ENCODE measurements around the gene MAPT.

The MAPT gene

DNA sequence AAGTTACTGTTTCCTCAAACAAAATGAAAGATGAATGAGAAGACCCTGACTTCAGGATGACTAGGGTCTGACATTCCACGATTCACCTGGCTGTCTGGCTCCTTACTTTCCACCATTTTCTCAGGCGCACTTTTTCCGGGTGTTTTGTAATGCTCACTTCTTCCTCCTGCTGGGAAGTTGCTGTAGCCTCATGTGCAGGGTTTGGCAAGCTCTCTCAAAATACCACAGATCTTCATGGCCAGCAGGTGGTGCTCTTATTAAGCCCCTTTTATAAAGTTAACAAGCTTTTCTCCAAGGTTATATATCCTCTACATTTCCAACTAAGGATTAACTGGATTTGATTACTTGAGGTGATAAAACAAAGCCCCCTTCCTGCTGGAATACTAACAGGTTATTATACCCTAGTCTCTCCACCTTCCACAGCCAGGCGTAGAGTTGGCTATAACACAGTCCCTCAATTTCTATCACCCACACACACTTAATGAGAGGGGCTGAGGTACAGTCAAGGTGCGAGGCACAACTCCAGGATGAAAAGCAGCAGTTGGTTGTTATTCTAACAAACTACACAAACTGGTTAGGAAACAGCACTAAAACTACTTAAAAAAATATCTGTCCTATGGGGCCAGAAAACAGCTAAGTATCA is 150.1 kb downstream of the MAPT start:
- peak in 2 of 3 donors; percentile 9 to 11 for DNase-seq (ENCODE audit: low read depth in 3 of 3, low spot score in 1 of 3)

DNA sequence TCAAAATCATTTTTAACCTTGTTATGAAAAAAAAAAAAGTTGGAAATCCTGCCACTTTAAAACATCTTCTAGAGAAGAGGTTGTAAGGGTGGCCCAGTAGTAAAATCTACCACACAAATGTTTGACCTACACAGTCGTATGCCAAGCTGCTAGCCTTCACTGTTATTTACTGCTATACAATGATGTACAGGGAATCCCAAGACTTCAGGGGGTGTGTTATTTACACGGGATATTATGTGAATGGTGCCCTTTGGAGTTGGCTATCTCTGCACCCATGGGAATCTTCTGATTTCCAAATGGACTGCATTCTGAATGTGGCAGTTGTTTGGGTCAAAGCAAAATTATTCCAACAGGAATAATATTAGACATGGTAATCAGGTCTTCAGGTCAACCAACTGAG is 150.6 kb downstream of the MAPT start:
- no peak for DNase-seq (ENCODE audit: low read depth in 3 of 3, low spot score in 1 of 3)

DNA sequence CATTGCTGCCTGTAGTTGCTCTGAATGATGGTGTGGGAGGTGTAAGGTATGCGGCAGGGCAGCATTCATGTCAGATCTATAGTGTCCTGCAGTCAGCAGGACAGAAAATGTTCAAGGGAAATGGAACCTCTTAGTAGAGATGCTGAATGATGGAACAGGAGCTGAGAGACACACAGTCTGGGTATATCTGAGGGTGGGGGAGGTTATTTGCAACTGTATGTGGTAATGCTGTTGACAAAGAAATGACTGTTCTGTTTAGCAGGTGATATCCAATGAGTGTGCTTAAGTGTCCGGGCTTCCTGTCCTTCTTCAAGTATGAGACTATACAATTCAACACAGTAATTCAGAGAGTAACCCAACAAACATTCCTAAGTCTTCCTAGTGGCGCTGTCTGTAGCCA is 151.3 kb downstream of the MAPT start:
- no peak for DNase-seq (ENCODE audit: low read depth in 3 of 3, low spot score in 1 of 3)

DNA sequence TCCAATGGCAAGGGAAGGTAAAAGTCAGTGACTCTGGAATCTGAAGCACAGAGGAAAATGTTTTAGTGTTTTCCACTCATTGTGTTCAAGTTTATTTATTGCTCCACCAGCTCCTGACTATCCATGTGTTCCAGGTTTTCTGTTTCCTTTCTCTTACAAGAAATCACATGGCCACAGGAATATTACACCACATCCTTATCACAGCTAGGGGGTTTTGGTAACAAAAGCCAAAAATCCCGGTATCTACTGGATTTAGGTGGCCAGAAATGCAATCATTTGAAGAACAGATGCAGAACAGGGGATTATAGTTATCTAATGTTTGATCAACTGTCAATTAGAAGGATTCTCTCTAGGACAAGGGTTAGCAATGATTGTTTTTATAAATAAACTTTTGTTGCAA is 152.6 kb downstream of the MAPT start:
- no peak for DNase-seq (ENCODE audit: low read depth in 3 of 3, low spot score in 1 of 3)

DNA sequence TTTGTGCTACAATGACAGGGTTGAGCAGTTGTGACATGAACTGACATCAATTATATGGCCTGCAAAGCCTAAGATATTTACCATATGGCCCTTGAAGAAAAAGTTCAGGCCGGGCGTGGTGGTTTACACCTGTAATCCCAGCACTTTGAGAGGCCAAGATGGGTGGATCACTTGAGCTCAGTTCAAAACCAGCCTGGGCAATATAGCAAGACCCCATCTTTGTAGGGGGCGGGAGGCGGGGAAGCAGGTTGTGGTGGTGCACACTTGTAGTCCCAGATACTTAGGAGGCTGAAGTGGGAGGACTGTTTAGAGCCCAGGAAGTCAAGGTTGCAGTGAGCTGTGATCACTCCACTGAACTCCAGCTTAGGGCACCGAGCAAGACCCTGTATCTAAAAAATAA is 153.0 kb downstream of the MAPT start:
- no peak for DNase-seq (ENCODE audit: low read depth in 3 of 3, low spot score in 1 of 3)

DNA sequence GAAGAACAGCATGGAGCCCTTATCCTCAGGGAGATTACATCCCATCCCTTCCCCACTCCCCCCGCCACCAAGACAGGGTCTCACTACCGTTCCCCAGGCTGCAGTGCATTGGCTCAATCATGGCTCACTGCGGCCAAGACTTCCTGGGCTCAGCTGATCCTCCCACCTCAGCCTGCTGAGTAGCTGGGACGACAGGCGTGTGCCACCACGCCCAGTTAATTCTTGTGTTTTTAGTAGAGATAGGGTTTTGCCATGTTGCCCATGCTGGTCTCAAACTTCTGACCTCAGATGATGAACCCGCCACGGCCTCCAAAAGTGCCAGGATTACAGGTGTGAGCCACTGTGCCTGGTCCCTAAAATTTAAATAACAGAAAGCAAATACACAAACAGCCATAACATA is 153.5 kb downstream of the MAPT start:
- no peak for DNase-seq (ENCODE audit: low read depth in 3 of 3, low spot score in 1 of 3)

DNA sequence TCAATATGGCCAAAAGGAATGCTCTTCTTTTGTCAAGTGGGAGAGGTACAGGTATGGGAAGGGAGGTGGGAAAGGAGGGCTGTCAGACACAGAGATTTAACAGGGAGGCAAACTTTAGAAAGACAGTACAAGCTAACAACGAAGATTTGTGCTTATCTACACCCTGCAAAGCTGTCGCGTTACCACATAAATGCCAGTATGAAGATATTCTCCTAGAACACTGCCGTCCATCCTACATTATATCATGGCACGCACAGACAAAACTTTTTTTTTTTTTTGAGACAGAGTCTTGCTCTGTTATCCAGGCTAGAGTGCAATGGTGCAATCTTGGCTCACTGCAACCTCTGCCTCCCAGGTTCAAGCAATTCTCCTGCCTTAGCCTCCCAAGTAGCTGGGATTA is 155.3 kb downstream of the MAPT start:
- DNase-seq (ENCODE audit: low read depth in 3 of 3, low spot score in 1 of 3) = no peak

DNA sequence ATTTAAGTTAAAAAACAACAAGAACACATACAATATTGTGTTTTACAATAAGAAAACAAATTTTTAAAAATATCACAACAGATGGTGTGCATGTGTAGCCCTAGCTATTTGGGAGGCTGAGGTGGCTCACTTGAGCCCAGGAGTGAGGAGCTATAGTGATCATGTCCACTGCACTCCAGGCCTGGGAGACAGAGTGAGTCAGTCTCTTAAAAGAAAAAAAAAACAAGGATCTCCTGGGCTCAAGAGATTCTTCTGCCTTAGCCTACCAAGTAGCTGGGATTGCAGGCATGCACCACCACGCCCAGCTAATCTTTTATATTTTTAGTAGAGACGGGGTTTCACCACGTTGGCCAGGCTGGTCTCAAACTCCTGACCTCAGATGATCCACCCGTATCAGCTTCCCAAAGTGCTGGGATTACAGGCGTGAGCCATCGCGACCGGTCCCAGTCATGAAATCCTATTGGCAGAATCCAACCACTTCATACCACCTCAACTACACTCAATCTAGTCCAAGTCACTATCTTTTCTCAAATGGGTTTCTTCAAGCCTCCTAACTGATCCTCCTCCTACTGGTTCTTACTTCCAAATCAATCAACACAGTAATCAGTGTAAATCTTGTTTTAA is 159.7 kb downstream of the MAPT start:
- no peak for DNase-seq (ENCODE audit: low read depth in 3 of 3, low spot score in 1 of 3)

DNA sequence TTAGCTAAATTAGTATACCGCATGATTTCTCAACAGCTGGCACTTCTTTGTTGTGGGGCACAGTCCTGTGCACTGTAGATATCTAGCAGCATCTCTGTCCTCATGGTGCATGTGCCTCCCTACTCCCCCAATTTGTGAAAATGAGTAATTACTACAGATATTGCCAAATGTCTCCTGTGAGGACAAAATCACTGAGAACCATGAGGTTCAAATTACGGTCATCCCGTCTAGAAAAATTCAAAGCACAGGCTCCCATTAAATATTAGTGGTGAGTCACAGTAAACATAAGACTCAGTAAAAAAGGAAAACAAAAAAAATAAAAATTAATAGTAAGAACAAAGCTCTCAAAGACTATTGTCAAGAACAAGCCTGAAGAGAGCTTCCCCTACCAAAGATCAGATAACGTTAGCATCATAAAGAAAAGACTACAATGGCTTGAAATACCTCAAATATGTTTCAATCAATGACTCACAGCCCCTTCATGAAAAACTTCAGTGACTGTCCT is 162.5 kb downstream of the MAPT start:
- DNase-seq (ENCODE audit: low read depth in 3 of 3, low spot score in 1 of 3) = no peak

DNA sequence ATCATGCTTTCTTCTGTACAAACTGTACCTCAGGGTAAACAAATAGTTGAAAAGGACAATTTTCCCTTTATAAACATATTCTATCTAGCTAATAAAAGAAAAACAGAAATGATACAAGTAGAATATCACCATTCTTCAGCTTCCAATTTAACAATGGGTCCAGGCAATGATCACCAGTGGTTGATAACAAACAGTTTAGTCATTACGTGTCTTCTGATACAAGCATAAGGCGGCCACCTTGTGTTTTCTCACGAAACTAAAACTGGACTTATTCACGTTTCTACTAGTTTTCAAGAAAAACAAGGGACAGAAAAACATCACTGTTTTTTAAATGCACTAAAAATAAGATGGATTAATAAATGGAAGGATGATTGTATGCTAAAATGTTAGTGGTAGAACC is 163.0 kb downstream of the MAPT start:
- DNase-seq (ENCODE audit: low read depth in 3 of 3, low spot score in 1 of 3) = no peak

DNA sequence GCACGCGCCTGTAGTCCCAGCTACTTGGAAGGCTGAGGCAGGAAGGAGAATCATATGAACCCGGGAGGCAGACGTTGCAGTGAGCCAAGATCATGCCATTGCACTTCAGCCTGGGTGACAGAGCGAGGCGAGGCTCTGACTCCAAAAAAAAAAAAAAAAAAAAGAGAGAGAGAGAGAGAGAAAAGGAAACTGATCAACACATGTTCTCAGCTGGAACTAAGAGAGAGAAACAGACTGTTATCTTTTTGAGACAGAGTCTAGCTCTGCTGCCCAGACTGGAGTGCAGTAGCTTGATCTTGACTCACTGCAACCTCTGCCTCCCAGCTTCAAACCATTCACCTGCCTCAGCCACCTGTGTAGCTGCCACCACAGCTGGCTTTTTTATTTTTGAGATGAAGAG is 165.1 kb downstream of the MAPT start:
- no peak for DNase-seq (ENCODE audit: low read depth in 3 of 3, low spot score in 1 of 3)

DNA sequence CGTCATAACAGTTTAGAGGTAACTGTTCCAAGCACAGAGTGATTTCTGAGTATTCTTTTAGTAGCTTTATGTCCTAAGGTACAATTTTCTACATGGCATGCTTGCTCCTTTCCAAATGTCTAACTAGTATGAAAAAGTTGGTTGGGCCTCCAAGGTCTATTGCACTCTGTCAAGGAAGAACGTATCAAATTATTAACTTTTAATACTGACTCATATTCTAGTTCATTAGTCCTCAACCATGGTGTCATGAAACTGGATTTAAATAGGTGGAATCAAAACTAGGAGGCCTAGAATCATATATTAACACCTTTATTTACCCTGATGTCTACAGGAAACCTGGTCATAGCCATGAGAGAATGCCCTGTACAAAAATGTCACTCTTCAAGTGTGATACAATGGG is 166.1 kb downstream of the MAPT start:
- DNase-seq (ENCODE audit: low read depth in 3 of 3, low spot score in 1 of 3) = no peak

DNA sequence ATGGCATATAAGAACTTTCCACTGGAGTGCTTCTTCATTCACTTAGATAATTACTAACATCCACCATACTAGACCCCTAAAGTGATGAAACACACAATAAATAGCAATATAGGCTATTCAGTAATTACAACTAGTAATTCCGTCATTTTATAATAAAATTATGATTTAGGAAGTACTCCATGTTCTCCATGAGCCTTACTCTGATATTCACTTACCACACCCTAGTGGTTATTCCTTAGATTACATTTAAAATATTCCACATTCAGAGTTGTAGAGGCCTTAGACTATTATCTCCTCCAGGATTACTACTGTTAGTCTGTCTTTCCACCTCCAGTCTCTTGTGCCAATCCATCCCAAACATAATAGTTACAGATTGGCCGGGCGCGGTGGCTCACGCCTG is 167.1 kb downstream of the MAPT start:
- DNase-seq (ENCODE audit: low read depth in 3 of 3, low spot score in 1 of 3) = no peak

DNA sequence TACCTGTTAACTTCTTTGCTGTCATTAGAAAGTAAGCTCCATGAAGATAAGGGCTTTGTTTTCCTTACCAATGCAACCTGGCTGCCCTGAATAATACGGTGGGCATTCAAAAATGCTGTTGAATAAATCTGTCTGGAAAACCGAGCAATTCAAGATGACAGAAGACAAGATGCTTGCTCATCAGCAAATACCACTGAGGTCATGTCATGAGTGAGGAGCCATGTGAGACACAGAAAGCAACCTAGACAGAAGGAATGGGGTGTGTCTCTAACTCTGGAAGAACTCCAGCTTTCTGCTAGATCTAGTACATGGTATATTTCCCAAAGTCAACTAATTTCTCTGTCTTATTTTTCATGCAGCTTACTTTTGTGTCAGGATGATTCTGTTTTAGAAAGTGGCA is 168.9 kb downstream of the MAPT start:
- no peak for DNase-seq (ENCODE audit: low read depth in 3 of 3, low spot score in 1 of 3)

DNA sequence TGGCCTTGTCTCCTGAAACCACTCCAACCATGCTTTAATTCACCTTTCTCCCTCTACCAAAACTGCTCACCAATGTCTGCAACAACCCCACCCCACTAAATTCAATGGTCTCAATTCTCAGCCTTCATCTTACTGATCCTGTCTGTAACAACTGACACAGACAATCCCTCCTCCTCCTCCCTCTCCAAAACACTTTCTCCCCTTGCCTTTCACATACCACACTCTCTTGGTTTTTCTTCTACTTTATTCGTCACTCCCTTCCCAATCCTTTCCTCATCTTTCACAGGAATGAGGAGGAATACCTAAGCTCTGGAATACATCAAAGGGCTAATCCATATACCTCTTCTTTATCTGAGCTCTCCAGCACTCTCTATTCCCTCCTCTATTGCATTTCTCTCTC is 170.1 kb downstream of the MAPT start:
- no peak for DNase-seq (ENCODE audit: low read depth in 3 of 3, low spot score in 1 of 3)

DNA sequence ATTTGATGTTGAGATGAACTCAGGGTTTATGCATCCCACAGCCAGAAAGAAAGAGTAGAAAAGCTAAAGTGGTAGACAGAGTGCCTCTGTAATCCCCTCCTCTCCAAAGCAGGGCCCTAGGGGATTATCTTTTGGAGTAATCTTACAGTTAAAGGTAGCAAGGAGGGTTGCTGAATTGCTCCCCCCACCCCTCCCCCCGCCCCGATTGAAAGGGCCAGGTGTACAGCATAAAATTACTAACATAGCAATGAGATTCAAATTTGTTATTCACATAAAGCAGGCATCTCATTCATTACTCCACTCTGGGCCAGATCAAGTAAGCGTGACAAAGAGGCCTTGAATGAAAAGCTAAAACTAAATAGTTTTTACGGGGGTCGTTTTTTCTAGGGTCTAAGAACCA is 177.4 kb downstream of the MAPT start:
- no peak for DNase-seq (ENCODE audit: low read depth in 3 of 3, low spot score in 1 of 3)

DNA sequence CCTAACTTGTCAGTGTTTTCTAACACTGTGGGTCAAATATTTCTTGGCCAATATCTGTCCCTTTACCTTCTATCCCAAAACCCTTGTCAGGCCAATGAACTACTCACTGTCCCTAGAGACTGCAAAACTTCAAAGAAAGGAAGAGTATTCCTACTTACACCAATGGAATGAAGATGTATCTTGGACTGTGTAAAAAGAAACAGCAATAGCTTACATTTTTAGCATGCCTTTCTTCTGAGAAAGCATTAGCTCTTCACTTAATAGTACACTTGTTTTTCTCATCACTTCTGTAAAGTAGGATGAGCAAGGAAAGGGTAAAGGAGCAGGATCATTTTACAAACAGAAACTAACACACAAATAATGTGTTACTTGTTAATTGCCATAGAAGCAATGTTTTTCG is 178.6 kb downstream of the MAPT start:
- no peak for DNase-seq (ENCODE audit: low read depth in 3 of 3, low spot score in 1 of 3)

DNA sequence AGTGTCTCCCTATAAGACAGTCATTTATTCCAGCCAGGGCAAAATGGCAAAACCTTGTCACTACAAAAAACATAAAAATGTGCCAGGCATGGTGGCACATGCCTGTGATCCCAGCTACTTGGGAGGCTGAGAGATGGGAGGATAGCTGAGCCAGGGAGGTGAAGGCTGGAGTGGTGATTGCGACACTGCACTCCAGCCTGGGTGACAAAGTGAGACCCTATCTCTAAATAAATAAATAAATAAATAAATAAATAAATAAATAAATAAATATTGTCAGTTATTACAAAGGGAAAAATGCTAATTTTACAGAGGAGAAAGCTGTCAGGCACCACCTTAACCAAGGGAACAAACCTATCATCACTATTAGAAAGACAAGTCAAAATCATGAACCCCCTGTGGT is 180.2 kb downstream of the MAPT start:
- DNase-seq (ENCODE audit: low read depth in 3 of 3, low spot score in 1 of 3) = no peak
